ENCODE data around the gene FBXL19.
A peak's percentile ranks its signal among the peaks of the same experiment; 100 is the strongest.

FBXL19 gene

GRCh38 chr16:30924076-30924912, 922 bp downstream of the FBXL19 start:
- CTCF ChIA-PET: interaction anchor here (1.8 to 4.2 kb wide), 3 partner anchors 11 to 79 kb away, joined by 10 to 20 read pairs (median 12); no protein-coding TSS in a partner anchor
- peak; percentile 42 for DNase-seq (ENCODE audit: extremely low spot score)
- TF ChIP-seq CTCF (IDR thresholded peaks at IDR 0.05; ENCODE audit: control extremely low read depth, extremely low read depth, low read depth, missing control alignments): no peak
- POLR2A ChIA-PET: interaction anchor here (0.6 kb wide), 1 partner anchor 48 kb away, joined by 4 read pairs; no protein-coding TSS in a partner anchor

- no peak for DNase-seq (ENCODE audit: extremely low spot score)
- TF ChIP-seq CTCF (IDR thresholded peaks at IDR 0.05; ENCODE audit: control extremely low read depth, extremely low read depth, low read depth, missing control alignments): no peak
- ChIA-PET POLR2A (no interaction called here), CTCF (interaction anchor here (1.8 to 4.2 kb wide), 3 partner anchors 11 to 80 kb away, joined by 10 to 20 read pairs (median 12); no protein-coding TSS in a partner anchor)
Observed at GRCh38 chr16:30924913-30925631, 1.7 kb downstream of the FBXL19 start.

- no peak for TF ChIP-seq CTCF (IDR thresholded peaks at IDR 0.05; ENCODE audit: control extremely low read depth, extremely low read depth, low read depth, missing control alignments)
- ChIA-PET CTCF (interaction anchor here (1.8 to 4.2 kb wide), 5 partner anchors 10 to 81 kb away, joined by 5 to 20 read pairs (median 12); no protein-coding TSS in a partner anchor), POLR2A (no interaction called here)
- DNase-seq (ENCODE audit: extremely low spot score): no peak
Observed at GRCh38 chr16:30925632-30925987, 2.2 kb downstream of the FBXL19 start.

GRCh38 chr16:30925995-30926811, 2.8 kb downstream of the FBXL19 start:
- no peak for TF ChIP-seq CTCF (IDR thresholded peaks at IDR 0.05; ENCODE audit: control extremely low read depth, extremely low read depth, low read depth, missing control alignments)
- DNase-seq (ENCODE audit: extremely low spot score): no peak
- POLR2A ChIA-PET: no interaction called here
- CTCF ChIA-PET: interaction anchor here (1.0 to 4.2 kb wide), 6 partner anchors 10 to 81 kb away, joined by 3 to 20 read pairs (median 8); no protein-coding TSS in a partner anchor

GRCh38 chr16:30926937-30927788, 3.8 kb downstream of the FBXL19 start:
- ChIA-PET CTCF (interaction anchor here (1.0 to 4.2 kb wide), 7 partner anchors 9 to 233 kb away, joined by 3 to 20 read pairs (median 5); no protein-coding TSS in a partner anchor), POLR2A (no interaction called here)
- no peak for TF ChIP-seq CTCF (IDR thresholded peaks at IDR 0.05; ENCODE audit: control extremely low read depth, extremely low read depth, low read depth, missing control alignments)
- DNase-seq (ENCODE audit: extremely low spot score): no peak

Measured in GM10248 (cell line).